ENCODE measurements around the gene SAMD8.

Gene SAMD8

GRCh38 chr10:75097666-75098285, 13.7 kb upstream of the SAMD8 start:
- Histone ChIP-seq H3K27ac (no peak overlapping the region), H3K27me3 (no peaks in the 10 kb centered on the region), H3K4me3 (no peak overlapping the region), H3K4me2 (peak overlapping the region; percentile 11; the same call in 1 of the 2 replicates), H3K4me1 (peaks cover 31% of the 10 kb centered on the region), H3K9ac (no peak overlapping the region), H3K9me3 (0 out of 2 replicates have a peak, but pooled peaks cover 3% of the 10 kb centered on the region), H4K20me1 (no peaks in the 10 kb centered on the region), H3K36me3 (no peaks in the 10 kb centered on the region)
- no peak for TF ChIP-seq Cebpa-rat (IDR thresholded peaks at IDR 0.05)

- Histone ChIP-seq H3K4me3 (no peak overlapping the region), H4K20me1 (no peaks in the 10 kb centered on the region), H3K36me3 (no peaks in the 10 kb centered on the region), H3K27me3 (no peaks in the 10 kb centered on the region), H3K27ac (0 out of 2 replicates have a peak overlapping the region, but pooled peaks have one; percentile 13), H3K9me3 (0 out of 2 replicates have a peak, but pooled peaks cover 3% of the 10 kb centered on the region), H3K4me2 (0 out of 2 replicates have a peak overlapping the region, but pooled peaks have one; percentile 70), H3K4me1 (peaks cover 31% of the 10 kb centered on the region), H3K9ac (no peak overlapping the region)
- no peak for TF ChIP-seq Cebpa-rat (IDR thresholded peaks at IDR 0.05)
Measured at GRCh38 chr10:75098902-75099673, 12.4 kb upstream of the SAMD8 start.

DNA sequence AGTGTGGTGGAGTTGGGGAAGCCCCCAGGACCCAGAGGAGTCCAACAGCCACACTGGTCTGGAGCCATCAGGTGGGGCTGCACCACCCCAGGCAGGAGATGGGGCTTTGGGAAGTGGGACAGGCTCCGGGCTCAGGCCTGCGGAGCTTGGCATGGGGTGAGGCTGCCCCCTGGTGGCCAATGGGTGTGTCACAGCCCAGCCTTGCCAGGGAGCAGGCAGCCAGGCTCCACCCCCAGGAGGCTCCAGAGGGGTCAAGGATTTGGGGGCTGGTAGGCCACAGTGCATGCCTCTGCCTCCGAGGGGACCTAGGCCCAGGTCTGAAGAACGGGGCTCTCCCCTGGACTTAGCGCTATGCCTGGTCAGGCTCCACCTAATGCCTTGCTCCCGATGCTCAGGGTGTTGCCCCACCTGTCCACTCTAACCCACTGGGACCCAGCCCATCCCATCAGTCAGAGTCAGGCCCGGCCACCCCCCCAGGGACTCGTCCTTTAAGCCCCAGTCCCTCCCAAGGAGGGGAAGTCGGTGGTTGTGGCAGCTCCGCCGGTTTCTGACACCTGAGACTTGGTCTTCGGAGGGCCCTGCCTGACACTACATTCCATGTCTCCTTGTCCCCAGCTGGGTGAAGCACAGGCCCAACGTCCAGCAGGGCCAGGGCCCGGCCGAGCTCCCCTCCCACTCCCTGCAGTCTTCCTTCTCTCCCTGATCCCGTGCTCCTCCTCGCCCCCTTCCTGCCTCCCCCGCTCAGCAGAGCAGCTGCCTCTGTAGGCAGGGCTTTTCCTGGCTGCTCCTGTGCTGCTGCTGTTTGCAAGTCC, 11.3 kb upstream of the SAMD8 start:
- H3K4me3 ChIP-seq: no peak overlapping the region
- peak overlapping the region; percentile 24; the same call in 1 of the 2 replicates for H3K27ac ChIP-seq
- no peaks in the 10 kb centered on the region for H3K36me3 ChIP-seq
- peak overlapping the region; percentile 25; the same call in 1 of the 2 replicates for H3K9ac ChIP-seq
- peaks cover 24% of the 10 kb centered on the region for H3K4me1 ChIP-seq
- no peaks in the 10 kb centered on the region for H3K9me3 ChIP-seq
- H3K27me3 ChIP-seq: no peaks in the 10 kb centered on the region
- TF ChIP-seq Cebpa-rat (IDR thresholded peaks at IDR 0.05): no peak
- no peaks in the 10 kb centered on the region for H4K20me1 ChIP-seq
- H3K4me2 ChIP-seq: peak overlapping the region; percentile 70

GRCh38 chr10:75100764-75101291, 10.6 kb upstream of the SAMD8 start:
- Histone ChIP-seq H3K4me1 (peaks cover 24% of the 10 kb centered on the region), H3K9me3 (no peaks in the 10 kb centered on the region), H3K4me2 (peak overlapping the region; percentile 70), H3K27ac (no peak overlapping the region), H3K4me3 (no peak overlapping the region), H3K9ac (0 out of 2 replicates have a peak overlapping the region, but pooled peaks have one; percentile 25), H3K36me3 (no peaks in the 10 kb centered on the region), H3K27me3 (no peaks in the 10 kb centered on the region), H4K20me1 (no peaks in the 10 kb centered on the region)
- no peak for TF ChIP-seq Cebpa-rat (IDR thresholded peaks at IDR 0.05)

DNA sequence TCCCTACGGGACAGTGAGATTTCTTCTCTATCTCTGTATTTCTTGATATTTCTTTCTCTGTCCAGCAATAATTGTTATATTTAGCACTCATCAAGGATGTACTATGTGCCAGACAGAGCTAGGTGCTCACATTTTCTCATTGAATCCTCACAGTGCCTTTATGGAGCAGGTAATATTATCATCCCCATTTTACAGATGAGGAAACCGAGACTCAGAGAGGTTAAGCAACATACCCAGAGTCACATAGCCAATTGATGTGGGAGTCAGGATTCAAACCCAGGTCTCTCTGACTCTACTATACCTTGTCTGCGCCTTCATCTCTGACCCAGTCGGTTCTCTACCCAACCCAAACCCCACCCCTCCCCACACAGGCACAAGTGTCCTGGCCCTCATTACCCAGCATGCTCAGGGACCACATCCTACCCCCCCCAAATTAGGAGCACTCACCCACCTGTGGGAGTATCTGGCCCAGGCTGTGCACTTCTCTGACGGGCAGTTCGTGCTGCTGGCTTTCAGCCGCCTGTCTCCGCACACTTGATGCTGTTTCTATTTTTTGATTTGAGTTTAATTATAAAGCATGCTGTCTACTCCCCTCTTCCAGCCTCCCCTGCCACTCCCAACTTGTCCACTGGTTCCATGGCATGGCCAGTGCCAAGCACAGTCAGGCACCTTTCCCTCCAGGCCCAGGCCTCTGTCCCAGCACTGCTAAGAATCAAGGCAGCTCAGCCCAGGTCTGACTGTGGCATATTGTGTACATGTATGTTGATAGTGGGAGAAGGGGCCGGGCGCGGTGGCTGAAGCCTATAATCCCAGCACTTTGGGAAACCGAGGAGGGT, 9.8 kb upstream of the SAMD8 start:
- no peak overlapping the region for H3K9ac ChIP-seq
- H3K9me3 ChIP-seq: no peaks in the 10 kb centered on the region
- no peak overlapping the region for H3K4me3 ChIP-seq
- H3K4me1 ChIP-seq: peaks cover 24% of the 10 kb centered on the region
- TF ChIP-seq Cebpa-rat (IDR thresholded peaks at IDR 0.05): no peak
- no peaks in the 10 kb centered on the region for H3K27me3 ChIP-seq
- no peaks in the 10 kb centered on the region for H3K36me3 ChIP-seq
- H3K27ac ChIP-seq: no peak overlapping the region
- no peak overlapping the region for H3K4me2 ChIP-seq
- H4K20me1 ChIP-seq: no peaks in the 10 kb centered on the region

DNA sequence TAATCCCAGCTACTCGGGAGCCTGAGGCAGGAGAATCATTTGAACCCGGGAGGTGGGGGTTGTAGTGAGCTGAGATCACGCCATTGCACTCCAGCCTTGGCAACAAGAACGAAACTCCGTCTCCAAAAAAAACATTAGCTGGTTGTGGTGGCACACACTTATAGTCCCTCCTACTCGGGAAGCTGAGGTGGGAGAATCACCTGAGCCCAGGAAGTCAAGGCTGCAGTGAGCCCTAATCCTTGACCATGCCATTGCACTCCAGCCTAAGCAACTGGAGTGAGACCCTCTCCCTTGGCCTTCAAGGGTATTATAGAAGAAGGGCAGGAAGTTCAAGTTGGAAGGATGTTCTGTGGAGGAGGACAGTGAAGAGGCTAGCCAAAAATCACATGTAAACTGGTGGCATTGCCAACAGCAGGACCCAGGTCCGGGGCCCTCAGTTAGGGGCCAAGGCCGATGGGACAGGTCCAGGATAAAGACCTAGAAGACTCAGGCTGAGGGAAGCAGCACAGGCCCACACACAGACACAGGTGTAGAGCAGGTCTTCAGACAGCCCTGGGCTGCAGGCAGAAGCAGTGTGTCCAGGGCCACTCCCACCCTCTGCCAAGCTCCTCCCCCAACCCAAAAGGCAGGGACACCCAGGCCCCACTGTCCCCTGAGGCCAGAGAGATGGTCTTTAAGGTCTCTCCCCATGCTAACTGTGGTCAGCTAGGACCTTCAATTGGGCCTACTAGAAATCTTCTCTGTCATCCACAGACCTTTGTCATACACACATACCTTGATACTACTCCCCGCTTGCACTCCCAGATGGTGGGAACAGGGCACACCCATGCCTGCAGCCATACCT, 8.4 kb upstream of the SAMD8 start:
- TF ChIP-seq Cebpa-rat (IDR thresholded peaks at IDR 0.05): no peak
- H3K4me3 ChIP-seq: no peak overlapping the region
- no peaks in the 10 kb centered on the region for H3K27me3 ChIP-seq
- no peak overlapping the region for H3K9ac ChIP-seq
- no peak overlapping the region for H3K4me2 ChIP-seq
- H4K20me1 ChIP-seq: no peaks in the 10 kb centered on the region
- H3K36me3 ChIP-seq: no peaks in the 10 kb centered on the region
- H3K9me3 ChIP-seq: no peaks in the 10 kb centered on the region
- H3K27ac ChIP-seq: no peak overlapping the region
- H3K4me1 ChIP-seq: peaks cover 18% of the 10 kb centered on the region

- H3K9me3 ChIP-seq: no peaks in the 10 kb centered on the region
- H3K27me3 ChIP-seq: no peaks in the 10 kb centered on the region
- no peak overlapping the region for H3K9ac ChIP-seq
- H4K20me1 ChIP-seq: no peaks in the 10 kb centered on the region
- H3K36me3 ChIP-seq: no peaks in the 10 kb centered on the region
- H3K4me3 ChIP-seq: no peak overlapping the region
- H3K27ac ChIP-seq: no peak overlapping the region
- no peak for TF ChIP-seq Cebpa-rat (IDR thresholded peaks at IDR 0.05)
- H3K4me1 ChIP-seq: peaks cover 16% of the 10 kb centered on the region
- no peak overlapping the region for H3K4me2 ChIP-seq
Measured at GRCh38 chr10:75103881-75104686, 7.4 kb upstream of the SAMD8 start.

DNA sequence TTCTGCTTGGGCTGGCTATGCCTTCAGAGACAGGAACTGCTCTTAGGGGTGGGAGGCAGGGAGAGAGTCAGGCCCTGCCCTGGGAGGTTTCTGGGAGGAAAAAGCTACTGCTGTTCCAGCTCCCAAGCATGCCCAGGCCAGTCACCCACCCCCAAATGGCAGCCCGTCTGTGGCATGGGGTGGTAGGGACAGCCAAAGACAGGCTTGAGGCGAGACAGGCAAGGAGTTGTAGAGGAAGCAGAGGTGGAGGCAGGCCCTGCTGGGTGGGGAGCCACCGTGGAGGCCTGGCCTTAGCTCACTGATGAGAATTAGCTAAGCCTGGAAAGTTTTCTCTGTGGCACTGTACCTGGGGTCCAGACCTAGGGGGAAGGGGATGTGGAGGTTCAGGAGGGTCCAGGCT, 6.6 kb upstream of the SAMD8 start:
- Histone ChIP-seq H3K27ac (peak overlapping the region; percentile 35), H3K4me3 (no peak overlapping the region), H3K9me3 (no peaks in the 10 kb centered on the region), H3K4me1 (peaks cover 13% of the 10 kb centered on the region), H4K20me1 (no peaks in the 10 kb centered on the region), H3K4me2 (no peak overlapping the region), H3K9ac (no peak overlapping the region), H3K36me3 (no peaks in the 10 kb centered on the region), H3K27me3 (no peaks in the 10 kb centered on the region)
- TF ChIP-seq Cebpa-rat (IDR thresholded peaks at IDR 0.05): no peak

Data from BLaER1 (cell line).